CD4-positive, alpha-beta T cell treated with Interleukin-21 for 1 hour (primary cell): ENCODE data around the gene CFAP20DC.
"Not testable (repeated sequence)": the region's sequence is repeated elsewhere in the genome, so short reads cannot be mapped to it uniquely, and the experiment has no call there.

Source experiments
- DNase-seq: peaks from one replicate; pipeline ENCODE4 v3.0.0-alpha.2; 2020

Gene CFAP20DC

DNA sequence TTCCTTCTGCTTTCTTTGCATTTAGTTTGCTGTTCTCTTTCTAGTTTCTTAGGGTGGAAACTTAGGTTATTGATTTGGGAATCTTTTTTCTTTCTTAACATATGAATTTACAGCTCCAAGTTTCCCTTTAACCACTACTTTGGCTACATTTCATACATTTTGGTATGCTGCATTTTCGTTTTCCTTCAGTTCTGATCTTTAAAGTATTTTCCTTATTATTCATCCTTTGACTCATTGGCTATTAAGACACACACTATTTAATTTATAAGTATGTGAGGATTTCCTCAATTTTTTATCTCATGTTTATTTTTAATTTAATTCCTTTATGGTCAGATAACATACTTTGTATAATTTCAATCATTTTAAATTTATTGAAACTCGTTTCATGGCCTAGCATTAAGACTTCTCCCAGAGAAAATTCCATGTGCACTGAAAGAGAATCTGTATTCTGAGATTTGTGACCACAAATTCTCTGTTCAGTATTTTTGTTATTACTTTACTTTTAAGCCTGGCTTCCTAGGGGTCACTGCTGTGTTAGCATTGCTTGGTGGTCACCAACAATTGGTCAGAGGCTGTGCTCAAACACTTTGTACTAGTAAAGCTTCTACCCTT, 87.7 kb downstream of the CFAP20DC start:
- DNase-seq, result no peak

DNA sequence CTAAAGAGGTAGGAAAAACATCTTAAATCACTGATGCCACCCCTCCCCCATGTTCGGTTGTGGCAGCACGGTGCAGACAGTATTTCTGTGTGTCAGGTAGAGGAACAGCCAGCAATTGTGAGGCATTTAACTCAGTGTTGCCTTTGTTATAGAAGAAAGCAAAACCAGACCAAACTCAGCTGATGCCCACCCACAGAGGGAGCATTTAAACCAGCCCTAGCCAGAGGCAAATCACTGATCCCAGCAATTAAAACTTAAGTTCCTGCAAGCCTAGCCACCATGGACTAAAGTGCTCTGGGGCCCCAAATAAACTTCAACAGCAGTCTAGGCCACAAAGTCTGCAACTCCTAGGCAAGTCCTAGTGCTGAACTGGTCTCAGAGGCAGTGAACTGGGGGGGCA, 94.5 kb downstream of the CFAP20DC start:
- no peak for DNase-seq

DNA sequence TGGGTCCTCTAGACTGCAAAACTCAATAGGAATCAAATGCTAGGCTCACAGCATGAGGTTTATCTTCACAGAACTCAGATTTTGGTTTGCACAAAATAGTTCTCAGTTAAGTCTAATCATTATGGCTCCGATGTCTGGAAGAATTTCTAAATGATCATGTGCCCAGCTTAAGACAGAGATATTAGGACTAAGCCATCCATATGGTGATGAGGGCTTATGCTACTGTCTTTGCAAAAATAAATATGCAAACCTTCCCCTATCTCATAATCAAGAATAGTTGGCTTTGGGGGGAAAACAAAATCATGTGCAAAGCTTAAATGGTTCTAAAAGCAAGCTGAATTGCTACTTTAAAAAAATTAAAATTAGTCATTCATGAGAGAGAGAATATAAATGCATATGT, 96.5 kb downstream of the CFAP20DC start:
- DNase-seq, result no peak

DNA sequence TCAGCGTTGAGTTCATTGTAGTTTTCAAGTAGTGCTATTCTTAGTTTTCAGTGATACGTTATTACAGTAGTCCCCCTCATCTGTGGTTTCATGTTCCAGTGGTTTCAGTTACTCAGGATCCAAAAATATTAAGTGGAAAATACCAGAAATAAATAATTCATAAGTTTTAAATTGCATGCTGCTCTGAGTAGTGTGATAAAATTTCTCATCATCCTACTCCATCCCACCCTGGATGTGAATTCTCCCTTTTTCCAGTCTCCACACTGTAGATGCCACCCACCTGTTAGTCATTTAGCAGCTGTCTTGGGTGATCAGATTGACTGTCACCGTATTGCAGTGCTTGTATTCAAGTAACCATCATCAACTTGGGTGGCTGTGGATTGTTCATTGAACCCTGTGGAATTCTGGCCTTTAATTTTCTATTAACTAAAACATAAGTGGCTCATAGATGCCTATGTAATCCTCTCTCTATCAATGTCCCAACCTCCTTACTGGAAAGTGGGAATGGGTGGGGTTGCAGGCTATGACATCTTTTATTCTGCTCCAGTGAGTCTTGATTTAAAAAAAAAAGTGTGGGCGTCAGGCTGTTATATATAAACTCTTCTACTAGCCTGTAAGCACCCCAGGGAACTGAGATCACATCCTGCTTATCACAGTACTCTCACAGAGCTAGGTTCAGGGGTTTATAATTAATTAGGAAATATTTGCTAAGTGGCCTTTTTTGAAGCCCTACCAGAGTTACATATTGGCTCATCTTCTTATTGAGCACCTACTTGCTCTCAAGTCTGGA, 97.5 kb downstream of the CFAP20DC start:
- DNase-seq, result no peak

DNA sequence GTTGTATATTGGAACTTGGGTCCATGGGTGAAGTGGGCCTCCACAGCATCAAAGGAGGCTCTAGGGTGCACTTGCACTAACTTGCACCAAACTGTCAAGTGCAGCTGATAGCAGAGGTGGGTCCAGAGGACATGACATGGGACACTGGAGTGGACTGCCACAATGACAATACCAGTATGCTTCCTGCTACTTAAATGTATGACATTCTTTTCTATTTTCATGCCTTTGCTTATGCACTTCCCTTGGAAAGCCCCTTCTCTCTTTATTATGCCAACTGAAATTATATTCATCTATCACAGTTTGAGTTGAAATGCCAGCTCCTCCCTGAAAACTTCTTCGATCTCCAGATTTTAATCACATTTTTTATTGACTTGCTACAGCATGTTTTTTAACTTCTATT, 101.8 kb downstream of the CFAP20DC start:
- DNase-seq, result no peak

DNA sequence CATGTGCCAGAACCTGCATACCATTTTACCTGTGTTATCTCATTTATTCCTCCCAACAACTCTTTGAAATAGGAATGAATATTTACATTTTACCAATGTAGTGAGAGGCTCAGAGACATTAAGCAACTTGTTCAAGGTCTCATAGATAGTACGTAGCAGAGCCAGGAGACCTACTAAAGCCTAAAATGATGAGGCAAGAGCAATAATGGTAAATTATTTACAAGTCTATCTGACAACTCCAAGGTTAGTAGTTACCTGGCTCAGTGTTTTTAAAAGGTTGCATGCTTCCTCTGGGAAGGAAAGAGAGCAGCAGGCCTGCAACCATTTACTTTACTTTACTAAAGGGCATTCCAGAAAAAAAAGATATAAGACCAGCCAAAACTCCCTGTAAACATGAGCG, 103.0 kb downstream of the CFAP20DC start:
- no peak for DNase-seq

DNA sequence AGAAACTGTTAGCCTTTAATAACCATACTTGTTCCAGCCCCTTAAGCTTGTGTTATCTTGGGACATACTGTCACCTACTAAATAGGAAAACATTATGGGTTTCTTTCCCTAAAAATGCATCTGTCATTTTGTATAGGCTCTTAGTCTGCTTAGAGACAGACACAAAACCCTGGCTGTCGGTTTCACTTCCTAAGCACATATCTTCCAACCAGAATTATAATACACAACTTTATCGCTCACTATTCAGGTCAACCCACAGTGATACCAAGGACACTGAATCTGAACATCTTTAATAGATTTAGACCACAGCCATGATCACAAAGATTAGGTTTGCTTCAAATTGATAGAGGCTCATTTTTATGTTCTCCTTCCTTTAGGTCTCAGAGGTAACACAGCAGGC, 111.8 kb downstream of the CFAP20DC start:
- DNase-seq, result no peak

DNA sequence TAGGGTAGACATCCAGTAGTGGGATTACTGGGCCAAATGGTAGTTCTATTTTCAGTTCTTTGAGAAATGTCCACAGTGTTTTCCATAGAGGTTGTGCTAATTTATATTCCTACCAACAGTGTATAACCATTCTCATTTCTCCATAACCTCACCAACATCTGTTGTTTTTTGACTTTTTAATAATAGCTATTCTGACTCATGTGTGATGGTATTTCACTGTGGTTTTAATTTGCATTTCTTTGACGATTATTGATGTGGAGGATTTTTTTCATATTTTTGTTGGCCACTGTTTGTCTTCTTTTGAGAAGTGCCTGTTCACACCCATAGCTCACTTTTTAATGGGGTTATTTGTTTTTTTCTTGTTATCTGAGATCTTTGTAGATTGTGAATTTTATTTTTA, 125.2 kb downstream of the CFAP20DC start:
- DNase-seq, result no peak

DNA sequence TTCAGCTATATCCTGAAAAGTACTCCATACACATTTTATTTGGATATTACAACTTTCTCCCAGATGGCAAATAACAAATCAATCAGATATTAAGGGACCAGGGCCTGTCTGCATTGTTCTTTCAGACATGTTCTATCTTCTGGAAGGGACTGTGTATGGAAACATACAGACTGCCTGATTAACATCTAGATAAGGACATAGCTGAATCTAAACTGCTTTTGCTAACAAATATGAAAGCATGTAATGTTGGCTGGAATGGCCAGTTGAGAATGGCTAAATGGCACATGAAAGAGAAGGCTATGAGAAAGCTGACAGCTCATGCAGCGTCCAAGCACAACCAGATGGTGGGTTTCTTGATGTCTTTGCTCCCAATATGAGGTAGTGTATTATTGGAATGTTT, 149.4 kb downstream of the CFAP20DC start:
- no peak for DNase-seq

DNA sequence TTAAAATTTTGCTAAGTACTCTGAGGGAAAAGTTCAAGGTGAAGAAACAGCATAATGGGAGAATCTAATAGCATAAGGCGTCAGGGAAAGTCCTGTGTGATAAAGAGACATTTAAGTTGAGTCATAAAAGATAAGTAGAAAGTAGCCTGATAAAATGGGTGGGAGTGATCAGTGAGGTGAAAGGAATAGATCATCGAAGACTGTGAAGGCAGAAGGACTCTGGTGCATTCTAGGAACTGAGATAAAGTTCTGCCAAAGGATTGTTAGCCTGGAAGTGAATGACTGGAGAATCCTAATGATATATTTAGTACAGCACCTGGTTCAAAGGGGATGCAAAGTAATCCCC, 149.9 kb downstream of the CFAP20DC start:
- DNase-seq, result no peak

DNA sequence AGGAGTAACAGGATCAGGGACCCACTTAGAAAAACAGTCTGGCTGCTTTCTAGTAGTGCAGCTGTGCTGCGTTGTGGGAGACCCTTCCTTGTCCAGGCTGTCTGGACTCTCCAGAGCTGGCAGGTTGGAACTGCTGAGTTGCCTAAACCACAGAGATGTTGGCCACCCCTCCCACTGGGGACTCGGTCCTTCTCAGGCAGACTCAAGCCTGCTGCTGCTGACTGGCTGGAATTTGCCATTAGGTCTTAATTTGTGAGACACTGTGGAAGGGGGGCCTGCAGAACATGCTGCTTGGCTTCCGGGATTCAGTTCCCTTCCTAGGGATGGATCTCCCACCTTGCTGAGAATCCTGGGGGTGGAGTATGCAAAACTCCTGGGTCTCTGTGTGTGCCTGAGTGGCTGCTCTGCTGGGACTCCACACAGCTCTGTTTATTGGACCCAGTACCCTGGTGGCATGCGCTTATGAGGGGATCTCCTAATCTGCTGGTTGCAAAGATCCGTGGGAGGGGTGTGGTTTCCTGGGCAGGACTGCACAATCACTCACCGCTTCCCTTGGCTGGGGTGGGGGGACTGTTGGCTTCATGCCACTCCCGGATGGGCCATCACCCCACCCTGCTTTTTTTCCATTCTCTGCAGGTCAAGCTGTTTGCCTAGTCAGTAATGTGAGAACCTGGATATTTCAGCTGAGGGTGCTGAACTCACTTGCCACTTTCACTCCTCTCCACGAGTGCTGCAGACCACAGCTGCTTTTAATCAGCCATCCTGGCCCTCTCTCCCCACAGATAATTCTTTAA, 150.5 kb downstream of the CFAP20DC start:
- peak; percentile 38 for DNase-seq

DNA sequence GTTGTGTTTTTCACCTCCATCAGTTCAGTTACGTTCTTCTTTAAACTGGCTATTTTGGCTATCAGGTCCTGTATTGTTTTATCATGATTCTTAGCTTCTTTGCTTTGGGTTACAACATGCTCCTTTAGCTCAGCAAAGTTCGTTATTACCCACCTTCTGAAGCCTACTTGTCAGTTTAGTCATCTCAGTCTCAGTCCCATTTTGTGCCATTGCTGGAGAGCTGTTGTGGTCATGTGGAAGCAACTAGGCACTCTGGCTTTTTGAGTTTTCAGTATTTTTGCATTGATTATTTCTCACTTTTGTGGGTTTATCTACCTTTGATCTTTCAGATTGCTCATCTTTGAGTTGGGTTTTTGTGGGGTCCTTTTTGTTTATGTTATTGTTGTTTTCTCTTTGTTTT, 151.3 kb downstream of the CFAP20DC start:
- DNase-seq, result no peak

DNA sequence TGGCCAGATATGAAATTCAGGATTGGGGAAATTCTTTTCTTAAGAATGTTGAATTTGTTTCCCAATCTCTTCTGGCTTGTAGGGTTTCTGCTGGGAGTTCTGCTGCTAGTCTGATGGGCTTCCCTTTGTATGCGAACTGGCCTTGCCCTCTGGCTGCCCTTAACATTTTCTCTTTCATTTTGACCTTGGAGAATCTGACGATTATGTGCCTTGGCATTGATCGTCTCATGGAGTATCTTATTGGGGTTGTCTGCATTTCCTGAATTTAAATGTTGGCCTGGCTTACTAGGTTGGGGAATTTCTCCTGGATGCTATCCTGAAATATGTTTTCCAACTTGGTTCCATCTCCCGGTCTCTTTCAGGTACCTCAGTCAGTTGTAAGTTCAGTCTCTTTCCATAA, 152.2 kb downstream of the CFAP20DC start:
- no peak for DNase-seq

DNA sequence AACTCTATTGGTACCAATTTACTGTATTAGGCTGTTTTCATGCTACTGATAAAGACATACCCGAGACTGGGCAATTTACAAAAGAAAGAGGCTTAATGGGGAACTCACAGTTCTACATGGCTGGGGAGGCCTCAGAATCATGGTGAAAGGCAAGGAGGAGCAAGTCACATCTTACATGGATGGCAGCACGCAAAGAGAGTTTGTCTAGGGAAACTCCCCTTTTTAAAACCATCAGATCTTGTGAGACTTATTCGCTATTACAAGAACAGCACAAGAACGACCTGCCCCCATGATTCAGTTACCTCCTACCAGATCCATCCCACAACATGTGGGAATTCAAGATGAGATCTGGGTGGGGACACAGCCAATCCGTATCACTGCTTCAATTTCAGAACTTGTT, 154.1 kb downstream of the CFAP20DC start:
- not testable (repeated sequence) for DNase-seq

DNA sequence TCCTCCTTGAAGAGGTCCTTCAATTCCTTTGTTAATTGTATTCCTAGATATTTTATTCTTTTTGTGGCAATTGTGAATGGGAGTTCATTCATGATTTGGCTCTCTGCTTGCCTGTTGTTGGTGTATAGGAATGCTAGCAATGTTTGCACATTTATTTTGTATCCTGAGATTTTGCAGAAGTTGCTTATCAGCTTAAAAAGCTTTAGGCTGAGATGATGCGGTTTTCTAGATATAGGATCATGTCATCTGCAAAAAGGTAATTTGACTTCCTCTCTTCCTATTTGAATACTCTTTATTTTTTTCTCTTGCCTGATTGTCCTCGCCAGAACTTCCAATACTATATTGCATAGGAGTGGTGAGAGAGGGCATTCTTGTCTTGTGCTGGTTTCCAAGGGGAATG, 157.3 kb downstream of the CFAP20DC start:
- not testable (repeated sequence) for DNase-seq

DNA sequence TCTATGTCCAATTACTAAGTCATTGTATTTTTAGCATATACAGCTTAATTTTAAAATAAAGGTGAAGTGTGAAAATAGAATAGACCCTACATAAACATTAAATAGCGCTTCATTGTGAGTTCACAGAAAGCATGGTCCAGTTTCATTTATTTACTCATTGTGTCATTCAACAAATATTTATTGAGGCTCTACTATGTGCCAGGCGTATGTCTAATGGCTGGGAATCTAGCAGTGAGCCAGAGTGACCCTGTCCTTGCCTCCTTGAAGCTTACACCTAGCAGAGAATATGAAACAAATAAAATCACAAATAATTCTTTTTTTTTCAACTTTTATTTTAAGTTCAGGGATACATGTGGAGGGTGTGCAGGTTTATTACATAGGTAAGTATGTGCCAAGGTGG, 161.7 kb downstream of the CFAP20DC start:
- DNase-seq, result no peak

DNA sequence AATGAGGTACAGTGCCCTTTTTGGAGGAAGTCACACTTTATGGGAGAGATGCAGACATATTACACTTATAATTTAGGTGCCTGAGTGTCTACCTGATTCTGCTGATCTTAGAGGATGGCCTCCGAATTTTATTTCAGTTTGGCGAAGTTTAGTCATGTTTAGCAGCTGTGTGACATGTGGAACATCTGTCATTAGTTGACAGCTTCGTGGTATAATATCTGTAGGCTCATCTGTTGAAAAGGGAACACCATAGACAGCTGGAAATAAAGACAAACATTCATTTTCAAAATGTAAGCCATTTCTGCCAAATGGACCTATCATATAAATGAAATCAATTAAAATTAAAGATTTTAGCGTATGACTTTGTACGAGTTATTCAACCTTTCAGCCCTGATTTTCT, 165.4 kb downstream of the CFAP20DC start:
- no peak for DNase-seq

DNA sequence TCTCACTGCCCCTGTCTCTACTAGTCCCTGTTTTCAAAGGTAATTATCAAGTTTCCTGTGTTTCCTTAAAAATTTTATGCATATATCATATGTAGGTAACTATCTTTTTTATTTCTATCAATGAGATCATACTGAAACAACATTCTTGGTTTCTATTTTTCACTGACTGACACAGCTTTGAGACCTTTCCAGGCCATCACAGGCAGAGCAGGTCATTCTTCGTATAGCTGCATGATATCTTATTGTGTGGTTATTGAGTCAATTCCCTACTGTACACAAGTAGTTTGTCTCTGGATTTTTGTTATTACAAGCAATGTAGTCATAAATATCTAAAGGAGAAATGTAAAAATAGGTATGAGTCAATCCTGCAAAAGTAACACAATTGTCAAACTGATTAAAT, 169.6 kb downstream of the CFAP20DC start:
- DNase-seq, result no peak

DNA sequence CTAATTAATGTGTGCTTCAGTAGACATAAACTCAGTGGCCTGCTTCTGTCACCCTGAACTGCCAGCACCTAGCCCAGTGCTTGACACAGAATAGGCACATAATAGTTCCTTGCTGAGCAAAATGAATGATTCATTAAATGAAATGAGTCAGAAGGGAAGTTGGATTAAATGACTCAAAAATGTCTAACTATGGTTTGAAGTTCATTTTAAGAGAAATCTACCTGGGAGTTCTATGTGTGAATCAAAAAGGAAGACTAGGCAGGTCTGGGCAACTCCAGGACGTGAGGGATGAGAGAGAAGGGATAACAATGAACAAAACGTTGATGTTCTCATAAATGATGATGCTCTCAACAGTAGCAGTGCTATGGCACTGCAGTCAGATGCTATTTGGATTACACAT, 175.0 kb downstream of the CFAP20DC start:
- no peak for DNase-seq

DNA sequence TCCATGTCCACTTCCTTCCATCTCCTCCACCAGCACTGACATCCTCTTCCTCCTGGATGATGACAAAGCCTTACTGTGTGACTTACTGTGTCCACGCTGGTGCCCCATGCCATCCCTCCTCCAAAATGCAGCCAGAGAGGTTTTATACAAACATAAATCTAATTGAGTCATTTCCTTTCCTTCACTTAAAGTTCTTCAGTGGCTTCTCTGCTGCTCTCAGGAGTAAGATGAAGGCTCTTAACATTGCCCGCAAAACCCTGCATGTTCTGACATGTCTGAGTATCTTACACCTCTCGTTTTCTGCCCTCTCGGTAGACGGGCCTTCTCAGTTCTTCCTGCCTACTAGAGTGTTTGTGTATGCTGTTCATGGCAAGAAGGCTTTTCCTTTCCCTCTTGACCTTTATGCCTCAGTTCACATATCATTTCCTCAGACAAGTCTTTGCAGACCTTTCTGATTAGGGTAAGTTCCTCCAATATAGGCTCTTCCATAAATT, 175.5 kb downstream of the CFAP20DC start:
- no peak for DNase-seq

DNA sequence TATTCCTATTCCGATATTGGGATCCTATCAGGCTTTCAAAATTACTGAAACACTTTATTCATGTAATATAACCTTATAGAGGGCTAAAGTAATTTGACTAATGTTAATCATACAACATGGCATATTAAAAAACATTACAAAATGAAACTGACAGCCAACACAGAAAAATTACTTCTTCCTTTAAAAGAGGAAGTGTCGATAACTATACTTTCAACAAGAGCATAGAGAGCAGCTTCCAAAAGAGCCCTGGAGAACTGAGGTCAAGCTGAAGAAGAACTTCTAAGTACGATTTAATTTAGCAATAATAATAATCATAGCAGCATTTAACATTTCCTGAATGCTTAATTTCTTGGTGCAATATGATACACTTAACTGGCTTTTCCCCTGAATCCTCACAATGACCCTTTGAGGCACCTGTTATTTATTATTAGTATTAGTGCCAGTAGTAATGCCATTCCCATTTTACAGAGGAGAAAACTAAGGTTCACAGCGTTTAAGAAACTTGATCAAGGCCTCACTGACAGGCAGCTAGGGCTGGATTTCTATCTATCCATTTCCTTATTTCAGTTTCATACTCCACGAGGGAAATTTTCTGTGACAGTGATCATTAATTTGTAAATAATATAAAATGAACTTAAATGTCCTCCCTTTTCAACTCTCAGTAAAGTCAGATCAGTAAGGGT, 181.6 kb downstream of the CFAP20DC start:
- no peak for DNase-seq

DNA sequence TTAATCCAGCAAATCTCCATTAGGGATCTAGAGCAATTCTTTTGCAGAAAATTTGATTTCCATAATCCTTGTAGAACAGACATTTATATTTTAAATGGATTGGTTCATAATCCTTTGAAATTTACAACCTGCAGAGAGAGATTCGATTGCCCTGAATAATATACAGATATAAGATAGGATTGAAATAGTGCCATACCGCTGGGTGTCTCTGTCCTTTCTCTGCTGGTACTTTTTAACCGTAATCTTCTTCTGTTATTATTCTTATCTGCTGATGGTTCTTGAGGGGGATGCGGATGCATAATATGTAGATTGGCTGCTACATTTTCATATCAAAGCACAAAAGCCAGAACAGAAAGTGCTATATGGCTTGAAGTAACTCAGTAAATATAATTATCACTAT, 182.2 kb downstream of the CFAP20DC start:
- no peak for DNase-seq

DNA sequence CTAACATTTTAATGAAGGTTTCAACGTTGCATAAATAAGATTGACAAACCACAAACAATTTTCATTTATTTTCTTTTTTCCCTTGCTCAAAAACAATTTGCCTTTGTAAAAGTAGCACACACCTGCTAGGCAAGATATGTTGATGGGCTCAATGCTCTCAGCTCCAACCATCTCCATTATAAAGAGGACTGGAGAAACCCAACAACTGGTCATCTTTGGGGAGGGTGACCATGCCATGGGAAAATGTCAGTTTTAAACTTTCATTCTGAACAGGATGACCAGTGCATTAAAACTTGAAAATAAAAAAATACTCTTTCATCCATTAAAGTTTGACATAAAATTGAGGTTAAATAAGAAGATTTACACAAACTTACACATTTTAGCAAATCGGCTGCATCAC, 183.7 kb downstream of the CFAP20DC start:
- no peak for DNase-seq
